ENCODE measurements around the gene DHRSX. TPM values are rescaled to one million over a fixed set of nuclear protein-coding genes. Genes with fewer than 3 reads are reported as not detected.
"Not testable (repeated sequence)": the region's sequence is repeated elsewhere in the genome, so short reads cannot be mapped to it uniquely, and the experiment has no call there.

Gene DHRSX
- total RNA-seq, 1 donor from 2014 or later, result 30.4 TPM

- Histone ChIP-seq H3K79me2 (ENCODE audit: insufficient read depth, low read length) (peaks cover 53% of the 10 kb centered on the region), H4K20me1 (ENCODE audit: insufficient read depth, low read length) (peaks cover 63% of the 10 kb centered on the region), H3K4me1 (ENCODE audit: insufficient read depth, low read length) (no peaks in the 10 kb centered on the region), H3K36me3 (ENCODE audit: insufficient read depth, low read length) (no peaks in the 10 kb centered on the region), H3K27me3 (ENCODE audit: insufficient read depth, low read length) (no peaks in the 10 kb centered on the region), H3K27ac (ENCODE audit: low read depth, low read length) (no peak overlapping the region), H3K4me3 (ENCODE audit: insufficient read depth, low read depth, low read length) (no peak overlapping the region), H3K9me3 (ENCODE audit: insufficient read depth, low read depth, low read length) (no peaks in the 10 kb centered on the region), H3K9ac (ENCODE audit: low read length) (no peak overlapping the region), H3K4me2 (ENCODE audit: low read length) (no peak overlapping the region), H2AFZ (ENCODE audit: low read depth, low read length) (no peak overlapping the region)
- no peak overlapping the region for H3K4me3 Mint-ChIP-seq (ENCODE audit: unreplicated experiment)
- TF ChIP-seq EZH2 (IDR thresholded peaks at IDR 0.05; ENCODE audit: insufficient read depth, low read length), result no peak
- TF ChIP-seq CTCF (IDR thresholded peaks at IDR 0.05; ENCODE audit: insufficient read depth, low read depth, low read length), result no peak
- peaks cover 3% of the 10 kb centered on the region for H3K9me3 Mint-ChIP-seq (ENCODE audit: unreplicated experiment)
- no peaks in the 10 kb centered on the region for H3K27me3 Mint-ChIP-seq (ENCODE audit: low read depth, unreplicated experiment)
- peaks cover 1% of the 10 kb centered on the region for H3K4me1 Mint-ChIP-seq (ENCODE audit: low read depth, unreplicated experiment)
- DNase-seq (ENCODE audit: low read depth), result no peak
- FAIRE-seq, result no peak
- no peak overlapping the region for H3K27ac Mint-ChIP-seq (ENCODE audit: unreplicated experiment)
- peaks cover 14% of the 10 kb centered on the region for H3K36me3 Mint-ChIP-seq (ENCODE audit: low read depth, unreplicated experiment)
Measured at GRCh38 chrX:2474963-2475726, 25.6 kb downstream of the DHRSX start.

GRCh38 chrX:2474280-2474962 is 26.4 kb downstream of the DHRSX start:
- no peak for TF ChIP-seq CTCF (IDR thresholded peaks at IDR 0.05; ENCODE audit: insufficient read depth, low read depth, low read length)
- TF ChIP-seq EZH2 (IDR thresholded peaks at IDR 0.05; ENCODE audit: insufficient read depth, low read length), result no peak
- Histone ChIP-seq H3K4me1 (ENCODE audit: insufficient read depth, low read length) (no peaks in the 10 kb centered on the region), H2AFZ (ENCODE audit: low read depth, low read length) (no peak overlapping the region), H3K27ac (ENCODE audit: low read depth, low read length) (no peak overlapping the region), H4K20me1 (ENCODE audit: insufficient read depth, low read length) (peaks cover 62% of the 10 kb centered on the region), H3K36me3 (ENCODE audit: insufficient read depth, low read length) (no peaks in the 10 kb centered on the region), H3K9me3 (ENCODE audit: insufficient read depth, low read depth, low read length) (no peaks in the 10 kb centered on the region), H3K4me3 (ENCODE audit: insufficient read depth, low read depth, low read length) (no peak overlapping the region), H3K4me2 (ENCODE audit: low read length) (no peak overlapping the region), H3K9ac (ENCODE audit: low read length) (no peak overlapping the region), H3K79me2 (ENCODE audit: insufficient read depth, low read length) (peaks cover 54% of the 10 kb centered on the region), H3K27me3 (ENCODE audit: insufficient read depth, low read length) (no peaks in the 10 kb centered on the region)
- H3K27me3 Mint-ChIP-seq (ENCODE audit: low read depth, unreplicated experiment), result no peaks in the 10 kb centered on the region
- peaks cover 1% of the 10 kb centered on the region for H3K4me1 Mint-ChIP-seq (ENCODE audit: low read depth, unreplicated experiment)
- H3K36me3 Mint-ChIP-seq (ENCODE audit: low read depth, unreplicated experiment), result peaks cover 12% of the 10 kb centered on the region
- FAIRE-seq (no peak), DNase-seq (ENCODE audit: low read depth) (no peak)
- peaks cover 3% of the 10 kb centered on the region for H3K9me3 Mint-ChIP-seq (ENCODE audit: unreplicated experiment)
- no peak overlapping the region for H3K27ac Mint-ChIP-seq (ENCODE audit: unreplicated experiment)
- no peak overlapping the region for H3K4me3 Mint-ChIP-seq (ENCODE audit: unreplicated experiment)

- peak overlapping the region; percentile 18 for H3K27ac Mint-ChIP-seq (ENCODE audit: unreplicated experiment)
- H3K9me3 Mint-ChIP-seq (ENCODE audit: unreplicated experiment); H3K4me1 ChIP-seq (ENCODE audit: insufficient read depth, low read length); DNase-seq (ENCODE audit: low read depth); H3K9ac ChIP-seq (ENCODE audit: low read length); H3K4me3 Mint-ChIP-seq (ENCODE audit: unreplicated experiment); H3K4me2 ChIP-seq (ENCODE audit: low read length); H3K4me1 Mint-ChIP-seq (ENCODE audit: low read depth, unreplicated experiment); H3K36me3 Mint-ChIP-seq (ENCODE audit: low read depth, unreplicated experiment); H3K36me3 ChIP-seq (ENCODE audit: insufficient read depth, low read length); FAIRE-seq; H3K27me3 ChIP-seq (ENCODE audit: insufficient read depth, low read length); H2AFZ ChIP-seq (ENCODE audit: low read depth, low read length); H3K27me3 Mint-ChIP-seq (ENCODE audit: low read depth, unreplicated experiment); H3K4me3 ChIP-seq (ENCODE audit: insufficient read depth, low read depth, low read length); H3K9me3 ChIP-seq (ENCODE audit: insufficient read depth, low read depth, low read length); H3K27ac ChIP-seq (ENCODE audit: low read depth, low read length): not testable (repeated sequence)
- Histone ChIP-seq H4K20me1 (ENCODE audit: insufficient read depth, low read length) (peaks cover 63% of the 10 kb centered on the region), H3K79me2 (ENCODE audit: insufficient read depth, low read length) (peaks cover 55% of the 10 kb centered on the region)
Measured at GRCh38 chrX:2473064-2473463, 27.7 kb downstream of the DHRSX start.
